Muscle of back (tissue), 13 donors: Measurements from ENCODE around the gene ENSA. TPM values are rescaled to one million over a fixed set of nuclear protein-coding genes. Genes with fewer than 3 reads are reported as not detected.
"Not testable (repeated sequence)": the region's sequence is repeated elsewhere in the genome, so short reads cannot be mapped to it uniquely, and the experiment has no call there.

ENCODE experiments used
- DNase-seq, 3 donors: peaks; one replicate each; pipeline versions ENCODE4 v3.0.0 to v3.0.0-alpha.2; 2013
- long read RNA-seq, 9 donors: transcript quantifications; one replicate each; lab custom pipeline, GENCODE V29; 2026
- polyA plus RNA-seq, 10 donors: library from polyadenylated mRNA; unstranded; fragments of 120-200 nt; gene quantifications; one replicate each; pipeline ENCODE4 v1.2.1, GENCODE V29; 2013; ENCODE audit not compliant: insufficient read length in 10 of 10

ENSA gene, protein sequence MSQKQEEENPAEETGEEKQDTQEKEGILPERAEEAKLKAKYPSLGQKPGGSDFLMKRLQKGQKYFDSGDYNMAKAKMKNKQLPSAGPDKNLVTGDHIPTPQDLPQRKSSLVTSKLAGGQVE
- 100 to 1,000 TPM; 105 to 159 (median 113) TPM for polyA plus RNA-seq
- long read RNA-seq, donor 1, transcript ENSA-208 (4 exons, 2,085 nt): minor isoform, 18 of 54 reads
- long read RNA-seq, donor 1, transcript ENSA-201 (3 exons, 2,818 nt): major isoform, 34 of 54 reads
- long read RNA-seq, donor 1, partial matches to known transcripts: 0 of 54 reads
- long read RNA-seq, donor 1, other reads (novel, unspliced or antisense): 0 of 54 reads
- long read RNA-seq, donor 2, transcript ENSA-208 (4 exons, 2,085 nt): major isoform, 16 of 32 reads
- long read RNA-seq, donor 2, transcript ENSA-201 (3 exons, 2,818 nt): minor isoform, 13 of 32 reads
- long read RNA-seq, donor 2, partial matches to known transcripts: 0 of 32 reads
- long read RNA-seq, donor 2, other reads (novel, unspliced or antisense): 0 of 32 reads
- long read RNA-seq, donor 3: 0 reads
- long read RNA-seq, donor 4, transcript ENSA-201 (3 exons, 2,818 nt): minor isoform, 11 of 36 reads
- long read RNA-seq, donor 4, transcript ENSA-208 (4 exons, 2,085 nt): major isoform, 21 of 36 reads
- long read RNA-seq, donor 4, partial matches to known transcripts: 0 of 36 reads
- long read RNA-seq, donor 4, other reads (novel, unspliced or antisense): 0 of 36 reads
- long read RNA-seq, donor 5, transcript ENSA-201 (3 exons, 2,818 nt): minor isoform, 27 of 73 reads
- long read RNA-seq, donor 5, transcript ENSA-207 (2 exons, 703 nt): minor isoform, 7 of 73 reads
- long read RNA-seq, donor 5, transcript ENSA-208 (4 exons, 2,085 nt): major isoform, 36 of 73 reads
- long read RNA-seq, donor 5, partial matches to known transcripts: 0 of 73 reads
- long read RNA-seq, donor 5, other reads (novel, unspliced or antisense): 0 of 73 reads
- long read RNA-seq, donor 6, transcript ENSA-201 (3 exons, 2,818 nt): minor isoform, 15 of 35 reads
- long read RNA-seq, donor 6, transcript ENSA-208 (4 exons, 2,085 nt): major isoform, 16 of 35 reads
- long read RNA-seq, donor 6, partial matches to known transcripts: 0 of 35 reads
- long read RNA-seq, donor 6, other reads (novel, unspliced or antisense): 0 of 35 reads
- long read RNA-seq, donor 7, transcript ENSA-201 (3 exons, 2,818 nt): minor isoform, 11 of 34 reads
- long read RNA-seq, donor 7, transcript ENSA-208 (4 exons, 2,085 nt): major isoform, 18 of 34 reads
- long read RNA-seq, donor 7, partial matches to known transcripts: 0 of 34 reads
- long read RNA-seq, donor 7, other reads (novel, unspliced or antisense): 0 of 34 reads
- long read RNA-seq, donor 8, transcript ENSA-208 (4 exons, 2,085 nt): major isoform, 22 of 44 reads
- long read RNA-seq, donor 8, transcript ENSA-201 (3 exons, 2,818 nt): minor isoform, 15 of 44 reads
- long read RNA-seq, donor 8, partial matches to known transcripts: 5 of 44 reads
- long read RNA-seq, donor 8, other reads (novel, unspliced or antisense): 0 of 44 reads
- long read RNA-seq, donor 9, transcript ENSA-201 (3 exons, 2,818 nt): major isoform, 6 of 8 reads
- long read RNA-seq, donor 9, partial matches to known transcripts: 0 of 8 reads
- long read RNA-seq, donor 9, other reads (novel, unspliced or antisense): 0 of 8 reads

DNA sequence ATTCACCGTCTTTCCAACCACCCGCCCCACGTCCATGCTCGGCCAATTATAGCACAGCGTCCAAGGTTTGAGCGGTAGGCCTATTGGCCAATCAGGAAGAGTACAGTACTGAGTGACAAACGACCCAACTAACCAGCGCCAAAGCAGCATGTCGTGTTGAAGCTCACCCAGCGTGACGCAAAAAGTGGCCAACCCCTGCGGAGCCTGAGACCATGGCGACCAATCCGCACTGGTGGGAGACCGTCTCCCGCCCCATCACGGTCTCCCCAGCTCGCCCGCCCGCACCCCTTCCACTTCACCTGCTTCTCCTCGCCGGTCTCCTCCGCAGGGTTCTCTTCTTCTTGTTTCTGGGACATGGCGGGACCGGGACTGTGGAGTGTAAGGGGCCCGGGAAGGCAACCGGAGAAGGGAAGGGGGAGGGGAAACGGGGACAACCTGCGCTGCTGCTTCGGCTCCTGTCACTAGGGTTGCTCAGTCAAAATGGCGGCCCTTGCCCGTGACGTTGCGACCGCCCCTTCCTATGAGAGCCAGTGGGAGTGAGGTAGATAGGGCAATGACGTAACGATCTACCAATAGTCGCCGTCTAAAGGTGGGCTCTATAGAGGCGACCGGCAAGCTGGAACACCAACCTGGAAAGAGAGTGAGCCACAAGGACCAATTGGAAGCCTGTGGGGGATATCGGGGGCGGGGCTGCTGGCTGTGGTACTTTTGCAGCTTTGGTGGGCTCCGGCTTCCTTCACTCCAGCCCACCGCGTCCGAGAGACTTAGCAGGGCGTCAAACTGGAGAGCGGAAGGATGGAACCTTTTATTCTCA is at the start of gene ENSA:
Gene ENSA, minus strand, starts transcription at position 498 of the 814 bp plus-strand sequence. Its CDS starts 142 bp downstream, at position 356.
- peak; percentile 99 to 100 (median 100) for DNase-seq

DNA sequence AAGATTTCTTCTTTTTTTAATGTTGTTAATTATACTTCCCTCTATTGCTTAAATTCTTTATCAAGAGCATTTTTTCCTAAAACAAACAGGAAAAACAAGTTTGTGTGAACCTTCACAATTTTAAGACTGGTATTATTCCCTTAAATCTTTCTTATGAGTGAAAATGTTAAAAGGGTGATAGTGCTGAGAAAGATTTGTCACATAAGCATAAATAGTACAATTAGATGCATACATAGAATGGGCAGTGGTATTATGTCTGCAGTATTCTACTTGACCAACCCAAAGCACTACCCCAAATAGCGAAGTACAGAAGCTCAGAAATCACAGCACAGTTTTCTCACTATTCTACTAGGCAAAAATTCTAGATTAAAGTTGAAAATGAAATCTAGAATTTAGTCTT is 49.6 kb upstream of the ENSA start:
- DNase-seq: no peak

DNA sequence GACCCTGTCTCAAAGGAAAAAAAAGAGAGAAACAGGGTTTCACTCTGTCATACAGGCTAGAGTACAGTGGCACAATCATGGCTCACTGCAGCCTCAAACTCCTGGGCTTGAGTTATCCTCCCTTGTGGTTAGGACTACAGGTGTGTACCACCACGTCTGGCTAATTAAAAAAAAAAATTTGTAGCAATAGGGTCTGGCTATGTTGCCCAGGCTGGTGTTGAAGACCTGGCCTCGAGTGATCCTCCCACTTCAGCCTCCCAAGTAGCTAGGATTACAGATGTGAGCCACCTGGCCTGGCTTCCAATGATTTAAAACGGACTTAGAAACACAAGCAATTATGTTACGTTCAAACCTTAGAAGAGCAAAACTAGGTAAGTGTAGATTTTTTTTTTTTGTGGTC is 45.5 kb upstream of the ENSA start:
- DNase-seq: no peak

DNA sequence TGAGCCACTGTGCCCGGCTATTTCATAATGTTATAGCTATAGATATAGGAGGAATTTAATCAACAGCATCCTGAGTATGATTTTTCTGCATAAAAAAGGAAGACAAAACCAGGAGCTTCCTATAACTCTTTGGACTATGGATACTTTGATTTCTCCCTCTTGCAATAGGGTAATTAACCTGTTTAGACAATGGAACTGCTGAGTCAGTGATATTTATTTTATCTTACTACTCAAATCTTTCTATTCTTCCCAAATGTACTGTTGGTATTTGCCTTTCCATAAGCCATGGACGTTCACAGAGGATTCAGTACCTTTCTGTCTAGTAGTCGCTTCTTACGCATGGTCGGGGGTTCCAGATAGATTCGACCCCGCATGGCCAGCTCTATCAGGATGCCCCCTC is 33.9 kb upstream of the ENSA start:
- no peak for DNase-seq

DNA sequence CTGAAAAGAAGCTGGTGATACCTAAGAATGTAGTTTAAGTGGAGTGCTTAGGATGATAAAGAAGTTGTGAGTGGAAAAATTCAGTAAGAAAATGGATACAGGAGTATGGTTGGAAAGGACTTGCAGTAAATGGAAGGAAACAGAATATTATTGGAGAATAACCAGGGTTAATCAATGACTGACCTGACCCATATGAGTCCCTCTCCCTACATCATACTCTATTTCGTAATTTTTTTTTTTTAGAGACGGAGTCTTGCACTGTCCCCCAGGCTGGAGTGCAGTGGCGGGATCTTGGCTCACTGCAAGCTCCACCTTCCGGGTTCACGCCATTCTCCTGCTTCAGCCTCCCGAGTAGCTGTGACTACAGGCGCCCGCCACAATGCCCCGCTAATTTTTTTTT is 33.4 kb upstream of the ENSA start:
- DNase-seq: no peak

DNA sequence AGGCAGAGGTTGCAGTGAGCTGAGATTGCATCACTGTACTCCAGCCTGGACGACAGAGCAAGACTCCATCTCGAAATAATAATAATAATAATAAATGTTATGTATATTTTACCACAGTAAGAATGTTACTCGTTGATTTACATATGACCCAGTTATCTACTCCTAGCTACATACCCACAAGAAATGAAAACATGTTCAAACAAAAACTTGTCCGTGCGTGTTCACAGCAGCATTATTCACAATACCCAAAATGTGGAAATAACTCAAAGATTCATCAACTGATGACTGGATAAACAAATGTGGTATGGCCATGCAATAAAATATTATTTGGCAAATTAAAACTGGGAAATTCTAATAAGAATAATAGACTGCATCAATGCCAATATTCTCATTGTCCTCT is 31.7 kb upstream of the ENSA start:
- no peak for DNase-seq

DNA sequence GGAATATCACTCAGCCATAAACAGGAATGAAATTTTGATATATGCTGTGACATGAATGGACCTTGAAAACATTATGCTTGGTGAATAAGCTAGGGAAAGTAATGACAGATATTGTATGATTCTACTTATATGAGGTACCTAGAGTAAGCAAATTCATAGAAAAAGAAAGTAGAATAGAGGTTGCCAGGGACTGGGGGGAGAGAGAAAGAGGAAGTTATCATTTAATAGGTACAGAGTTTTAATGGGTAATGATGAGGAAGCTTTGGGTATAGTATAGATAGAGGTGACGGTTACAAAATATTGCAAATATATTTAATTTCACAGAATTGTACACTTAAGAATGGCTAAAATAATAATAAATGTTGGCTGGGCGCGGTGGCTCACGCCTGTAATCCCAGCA is 31.2 kb upstream of the ENSA start:
- no peak for DNase-seq

DNA sequence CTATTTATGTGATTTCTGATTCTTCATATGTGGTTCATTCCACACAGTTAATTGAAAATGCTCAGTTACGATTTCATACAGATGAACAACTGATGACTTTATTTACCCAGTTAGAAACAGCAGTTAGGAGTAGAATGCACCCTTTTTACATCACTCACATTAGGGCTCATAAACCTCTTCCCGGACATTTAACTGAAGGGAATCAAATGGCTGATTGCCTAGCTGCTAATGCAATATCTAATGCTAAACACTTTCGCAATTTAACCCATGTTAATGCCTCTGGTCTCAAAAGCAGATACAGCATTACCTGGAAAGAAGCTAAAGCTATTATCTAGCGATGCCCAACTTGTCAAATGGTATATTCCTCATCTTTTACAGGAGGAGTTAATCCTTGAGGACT is 27.7 kb upstream of the ENSA start:
- not testable (repeated sequence) for DNase-seq

DNA sequence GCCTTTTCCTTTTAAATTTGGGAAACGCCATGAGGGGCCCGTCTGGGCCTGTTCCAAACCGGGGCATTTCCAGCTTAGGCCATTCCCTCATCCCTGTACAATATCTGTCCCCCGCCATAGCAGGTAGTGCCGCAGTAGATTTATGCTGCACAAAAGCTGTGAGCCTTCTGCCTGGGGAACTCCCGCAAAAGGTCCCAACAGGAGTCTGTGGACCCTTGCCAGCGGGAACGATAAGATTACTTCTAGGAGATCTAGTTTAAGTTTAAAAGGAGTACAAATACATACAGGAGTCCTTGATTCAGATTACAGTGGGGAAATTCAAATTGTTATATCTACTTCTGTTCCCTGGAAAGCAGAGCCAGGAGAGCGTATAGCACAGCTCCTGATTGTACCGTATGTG is 25.2 kb upstream of the ENSA start:
- not testable (repeated sequence) for DNase-seq

DNA sequence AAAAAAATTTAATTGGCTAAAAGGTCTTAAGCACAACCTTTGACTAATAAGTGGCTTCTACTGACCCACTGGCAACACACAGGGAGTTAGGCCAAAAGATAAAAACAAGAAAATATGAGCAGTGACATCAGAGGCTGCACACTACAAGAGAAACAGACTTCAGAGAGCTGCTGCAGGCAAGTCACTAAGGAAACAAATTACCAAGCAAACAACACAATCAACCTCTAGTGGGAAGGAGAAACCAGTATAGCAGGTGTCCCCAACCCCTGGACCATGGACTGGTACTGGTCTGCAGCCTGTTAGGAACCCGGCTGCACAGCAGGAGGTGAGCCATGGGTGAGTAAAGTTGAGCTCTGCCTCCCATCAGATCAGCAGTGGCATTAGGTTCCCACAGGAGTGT is 20.8 kb upstream of the ENSA start:
- no peak for DNase-seq

DNA sequence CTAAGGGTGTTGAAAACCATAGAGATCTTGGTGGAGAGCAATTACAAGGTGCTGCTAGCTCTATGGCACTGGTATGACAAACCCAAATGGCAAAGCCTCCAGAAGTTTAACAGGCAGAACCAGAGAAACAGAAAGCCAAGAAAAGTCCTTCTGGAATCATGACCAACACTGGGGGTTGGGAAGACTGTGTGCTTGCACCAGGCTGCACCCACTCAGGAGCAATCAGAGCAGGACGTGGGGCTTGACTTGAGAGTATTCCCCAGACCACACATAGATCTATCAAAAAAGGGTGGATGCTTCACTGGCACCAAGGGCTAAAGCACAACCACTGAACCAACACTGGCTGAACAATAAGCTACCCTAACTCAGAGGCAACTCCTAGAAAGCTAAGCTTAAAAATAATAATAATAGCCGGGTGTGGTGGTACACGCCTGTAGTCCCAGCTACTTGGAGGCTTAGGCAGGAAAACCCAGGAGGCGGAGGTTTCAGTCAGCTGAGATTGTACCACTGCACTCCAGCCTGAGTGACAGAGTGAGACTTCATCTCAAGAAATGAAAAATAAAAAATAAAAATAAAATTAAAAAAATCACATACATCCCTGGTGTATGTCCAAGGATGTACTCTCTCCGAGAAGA is 20.1 kb upstream of the ENSA start:
- no peak for DNase-seq

DNA sequence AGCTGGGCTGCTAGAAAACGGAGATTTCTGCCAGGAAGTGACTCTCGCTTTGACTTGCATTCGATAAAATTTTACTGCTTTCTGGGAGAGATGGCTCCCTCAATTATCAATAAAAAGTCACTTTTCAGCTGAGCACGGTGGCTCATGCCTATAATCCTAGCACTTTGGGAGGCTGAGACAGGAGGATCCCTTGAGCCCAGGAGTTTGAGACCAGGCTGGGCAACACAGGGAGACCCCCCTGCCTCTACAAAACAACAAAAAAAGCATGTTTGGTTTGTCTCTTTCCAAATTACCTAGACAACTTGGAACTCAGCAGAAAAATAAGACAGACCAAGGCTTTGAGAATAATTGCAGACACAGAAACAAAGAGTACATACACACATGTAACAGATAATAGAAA is 12.9 kb upstream of the ENSA start:
- DNase-seq: peak in 1 of 3 donors; percentile 22

DNA sequence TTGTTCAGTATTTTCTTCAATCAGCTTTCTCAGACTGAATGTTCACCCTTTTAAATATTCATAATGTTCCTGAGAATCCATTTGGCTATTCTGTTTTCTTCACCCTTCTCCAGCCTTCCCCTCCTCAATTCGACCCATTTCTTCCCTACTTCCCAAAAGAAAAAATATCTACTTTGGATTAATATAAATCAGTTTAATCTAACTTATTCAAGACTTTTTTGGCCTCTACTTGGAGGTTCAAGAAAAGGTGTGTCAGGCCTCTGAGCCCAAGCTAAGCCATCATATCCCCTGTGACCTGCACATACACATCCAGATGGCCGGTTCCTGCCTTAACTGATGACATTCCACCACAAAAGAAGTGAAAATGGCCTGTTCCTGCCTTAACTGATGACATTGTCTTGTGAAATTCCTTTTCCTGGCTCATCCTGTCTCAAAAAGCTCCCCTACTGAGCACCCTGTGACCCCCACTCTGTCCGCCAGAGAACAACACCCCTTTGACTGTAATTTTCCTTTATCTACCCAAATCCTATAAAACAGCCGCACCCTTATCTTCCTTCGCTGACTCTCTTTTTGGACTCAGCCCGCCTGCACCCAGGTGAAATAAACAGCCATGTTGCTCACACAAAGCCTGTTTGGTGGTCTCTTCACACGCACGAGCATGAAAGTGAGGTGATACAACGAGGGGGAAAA is 11.9 kb upstream of the ENSA start:
- not testable (repeated sequence) for DNase-seq

DNA sequence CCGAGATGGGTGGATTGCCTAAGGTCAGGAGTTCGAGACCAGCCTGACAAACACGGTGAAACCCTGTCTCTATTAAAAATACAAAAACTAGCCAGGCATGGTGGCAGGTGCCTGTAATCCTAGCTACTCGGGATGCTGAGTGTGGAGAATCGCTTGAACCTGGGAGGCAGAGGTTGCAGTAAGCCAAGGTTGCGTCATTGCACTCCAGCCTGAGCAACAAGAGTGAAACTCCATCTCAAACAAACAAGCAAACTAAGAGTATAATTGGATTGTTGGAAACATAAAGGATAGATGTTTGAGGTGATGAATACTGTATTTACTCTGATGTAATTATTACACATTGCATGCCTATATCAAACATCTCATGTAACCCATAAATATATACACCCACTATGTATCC is 9.0 kb upstream of the ENSA start:
- not testable (repeated sequence) for DNase-seq

DNA sequence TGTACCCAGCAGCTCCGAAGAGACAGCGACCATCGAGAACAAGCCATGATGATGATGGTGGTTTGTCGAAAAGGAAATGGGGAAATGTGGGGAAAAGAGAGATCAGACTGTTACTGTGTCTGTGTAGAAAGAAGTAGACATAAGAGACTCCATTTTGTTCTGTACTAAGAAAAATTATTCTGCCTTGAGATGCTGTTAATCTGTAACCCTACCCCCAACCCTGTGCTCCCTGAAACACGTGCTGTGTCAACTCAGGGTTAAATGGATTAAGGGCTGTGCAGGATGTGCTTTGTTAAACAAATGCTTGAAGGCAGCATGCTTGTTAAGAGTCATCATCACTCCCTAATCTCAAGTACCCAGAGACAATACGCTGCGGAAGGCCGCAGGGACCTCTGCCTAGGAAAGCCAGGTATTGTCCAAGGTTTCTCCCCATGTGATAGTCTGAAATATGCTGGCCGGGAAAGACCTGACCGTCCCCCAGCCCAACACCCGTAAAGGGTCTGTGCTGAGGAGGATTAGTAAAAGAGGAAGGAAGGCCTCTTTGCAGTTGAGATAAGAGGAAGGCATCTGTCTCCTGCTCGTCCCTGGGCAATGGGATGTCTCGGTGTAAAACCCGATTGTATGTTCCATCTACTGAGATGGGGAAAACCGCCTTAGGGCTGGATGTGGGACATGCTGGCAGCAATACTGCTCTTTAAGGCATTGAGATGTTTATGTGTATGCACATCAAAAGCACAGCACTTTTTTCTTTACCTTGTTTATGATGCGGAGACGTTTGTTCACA is 5.6 kb upstream of the ENSA start:
- not testable (repeated sequence) for DNase-seq

DNA sequence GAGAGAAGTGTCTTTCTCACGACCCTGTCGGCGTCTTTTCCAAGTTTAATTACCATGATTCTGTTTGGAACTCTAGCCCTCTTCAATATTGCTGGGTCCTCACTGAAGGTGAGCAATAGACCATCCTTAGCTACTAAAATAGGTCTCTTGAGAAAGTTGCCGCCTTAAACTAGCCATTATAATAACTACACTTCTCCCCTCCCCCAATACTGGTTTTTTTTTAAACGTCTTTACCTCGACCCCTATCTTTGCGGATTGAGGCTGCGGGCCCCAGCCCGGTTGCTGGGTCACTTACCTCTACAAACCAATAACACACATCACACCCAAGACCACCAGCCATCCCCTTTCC is 672 bp downstream of the ENSA start:
- DNase-seq: no peak

DNA sequence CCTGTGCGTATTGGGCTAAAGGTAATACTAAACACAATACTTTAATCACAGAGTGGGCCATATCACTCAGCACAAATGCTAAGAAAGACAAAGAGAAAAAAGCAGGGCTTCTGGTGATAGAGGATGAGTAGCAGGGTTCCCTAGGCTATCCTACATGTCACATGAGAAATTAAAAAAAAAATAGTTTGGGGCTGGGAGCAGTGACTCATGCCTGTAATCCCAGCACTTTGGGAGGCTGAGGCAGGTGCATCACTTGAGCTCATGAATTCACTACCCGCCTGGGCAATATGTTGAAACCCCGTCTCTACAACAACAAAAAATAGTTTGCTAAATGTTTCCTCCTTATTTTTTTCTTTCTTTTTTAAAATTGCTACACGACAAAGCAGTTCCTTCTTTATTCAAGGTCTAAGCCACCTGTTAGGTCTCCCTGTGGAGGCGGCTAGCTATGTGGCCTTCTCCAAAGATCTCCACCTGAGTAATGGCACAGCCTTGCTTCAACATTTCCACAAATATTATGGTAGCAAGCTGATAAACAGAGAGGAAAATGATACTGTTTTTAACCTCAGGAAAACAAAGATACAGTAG is 1.5 kb downstream of the ENSA start:
- DNase-seq: no peak

DNA sequence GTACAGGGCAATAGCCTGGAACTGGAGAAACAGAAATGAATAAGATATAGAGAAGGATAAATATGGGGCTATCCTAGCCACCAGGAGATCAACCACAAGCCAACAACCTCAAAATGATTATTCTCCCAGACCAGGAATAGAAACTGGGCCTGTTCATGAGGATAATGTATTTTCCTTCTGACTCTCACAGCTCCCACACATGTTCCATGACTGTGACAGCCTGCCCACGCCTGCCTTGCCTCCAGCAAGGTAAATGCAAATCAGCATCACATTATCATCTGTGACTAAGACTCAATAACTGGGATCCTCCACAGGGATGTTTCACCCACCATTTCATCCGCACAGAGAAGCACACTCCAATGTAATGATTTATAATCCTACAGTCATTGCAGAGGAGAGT is 3.3 kb downstream of the ENSA start:
- DNase-seq: peak in 1 of 3 donors; percentile 31
